SK-N-SH (cell line): Measurements from ENCODE around the gene ENKUR.

ENCODE experiments used
- EP300 ChIP-seq, 2 experiments: IDR thresholded peaks; 2 replicates each; pipeline versions ENCODE4 v1.4.0 to v1.6.1; 2012; ENCODE audit warnings: borderline replicate concordance in 1 of 2, low read depth in 1 of 2, low read length in 1 of 2
- EZH2phosphoT487 ChIP-seq: fragments of 200-600 bp; sonication (generic); IDR thresholded peaks from 2 replicates; pipeline ENCODE4 v1.6.1; 2017; ENCODE audit warnings: low read depth, mixed run types, mild to moderate bottlenecking, antibody characterized with exemption, moderate library complexity, borderline replicate concordance
- POLR2AphosphoS5 ChIP-seq: IDR thresholded peaks from 2 replicates; pipeline ENCODE4 v1.6.1; 2012; ENCODE audit warnings: low read depth, low read length
- TF ChIP-seq, protein P1 (sequence below): fragments of 200-600 bp; sonication (generic); IDR thresholded peaks from 2 replicates; pipeline ENCODE4 v1.6.1; 2017; ENCODE audit warnings: antibody characterized with exemption, mild to moderate bottlenecking, moderate library complexity
- TF ChIP-seq, protein P2 (sequence below): IDR thresholded peaks from 2 replicates; pipeline ENCODE4 v1.4.0; 2012; ENCODE audit warnings: low read depth, borderline replicate concordance
- TF ChIP-seq, protein P3 (sequence below): IDR thresholded peaks from 2 replicates; pipeline ENCODE4 v1.4.0; 2012; ENCODE audit warnings: low read depth

DNA sequence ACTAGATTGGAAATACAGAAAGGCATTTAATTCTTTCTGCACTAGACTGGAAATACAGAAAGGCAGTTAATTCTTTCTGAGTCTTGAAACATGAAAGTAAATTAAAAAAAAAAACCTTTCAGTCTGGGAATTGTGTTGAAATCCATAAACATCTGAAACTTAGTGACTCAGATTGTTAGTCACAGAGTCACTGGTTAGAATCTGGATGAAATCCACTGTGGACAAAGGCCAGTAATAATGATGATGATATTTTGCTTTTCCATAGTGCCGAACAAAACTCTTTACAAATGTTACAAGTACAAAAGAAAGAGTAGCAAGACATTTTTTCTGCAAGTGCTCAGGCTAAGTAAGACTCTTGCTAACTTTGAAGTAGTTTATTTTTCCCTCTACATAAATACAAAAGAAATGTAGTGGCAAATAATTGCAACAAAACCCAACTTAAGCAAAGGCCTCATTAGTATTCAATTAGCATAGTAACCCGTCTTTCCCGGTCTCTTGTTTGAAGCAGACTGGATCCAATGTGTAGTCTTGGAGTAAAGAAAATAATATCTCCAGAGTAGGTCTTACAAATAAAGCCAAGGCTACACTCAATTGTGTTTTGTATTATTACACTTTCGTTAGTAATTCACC, 57.8 kb downstream of the ENKUR start:
- TF ChIP-seq, protein P1, sequence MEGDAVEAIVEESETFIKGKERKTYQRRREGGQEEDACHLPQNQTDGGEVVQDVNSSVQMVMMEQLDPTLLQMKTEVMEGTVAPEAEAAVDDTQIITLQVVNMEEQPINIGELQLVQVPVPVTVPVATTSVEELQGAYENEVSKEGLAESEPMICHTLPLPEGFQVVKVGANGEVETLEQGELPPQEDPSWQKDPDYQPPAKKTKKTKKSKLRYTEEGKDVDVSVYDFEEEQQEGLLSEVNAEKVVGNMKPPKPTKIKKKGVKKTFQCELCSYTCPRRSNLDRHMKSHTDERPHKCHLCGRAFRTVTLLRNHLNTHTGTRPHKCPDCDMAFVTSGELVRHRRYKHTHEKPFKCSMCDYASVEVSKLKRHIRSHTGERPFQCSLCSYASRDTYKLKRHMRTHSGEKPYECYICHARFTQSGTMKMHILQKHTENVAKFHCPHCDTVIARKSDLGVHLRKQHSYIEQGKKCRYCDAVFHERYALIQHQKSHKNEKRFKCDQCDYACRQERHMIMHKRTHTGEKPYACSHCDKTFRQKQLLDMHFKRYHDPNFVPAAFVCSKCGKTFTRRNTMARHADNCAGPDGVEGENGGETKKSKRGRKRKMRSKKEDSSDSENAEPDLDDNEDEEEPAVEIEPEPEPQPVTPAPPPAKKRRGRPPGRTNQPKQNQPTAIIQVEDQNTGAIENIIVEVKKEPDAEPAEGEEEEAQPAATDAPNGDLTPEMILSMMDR = no peak
- TF ChIP-seq POLR2AphosphoS5 (peak; percentile 64; the same call in 1 of the 2 replicates), EP300 (IDR thresholded peaks at IDR 0.05; ENCODE audit: borderline replicate concordance in 1 of 2, low read depth in 1 of 2, low read length in 1 of 2) (peak in 1 of 2 experiments; percentile 81; a peak in 2 of 4 replicates), EZH2phosphoT487 (no peak)
- TF ChIP-seq, protein P2, sequence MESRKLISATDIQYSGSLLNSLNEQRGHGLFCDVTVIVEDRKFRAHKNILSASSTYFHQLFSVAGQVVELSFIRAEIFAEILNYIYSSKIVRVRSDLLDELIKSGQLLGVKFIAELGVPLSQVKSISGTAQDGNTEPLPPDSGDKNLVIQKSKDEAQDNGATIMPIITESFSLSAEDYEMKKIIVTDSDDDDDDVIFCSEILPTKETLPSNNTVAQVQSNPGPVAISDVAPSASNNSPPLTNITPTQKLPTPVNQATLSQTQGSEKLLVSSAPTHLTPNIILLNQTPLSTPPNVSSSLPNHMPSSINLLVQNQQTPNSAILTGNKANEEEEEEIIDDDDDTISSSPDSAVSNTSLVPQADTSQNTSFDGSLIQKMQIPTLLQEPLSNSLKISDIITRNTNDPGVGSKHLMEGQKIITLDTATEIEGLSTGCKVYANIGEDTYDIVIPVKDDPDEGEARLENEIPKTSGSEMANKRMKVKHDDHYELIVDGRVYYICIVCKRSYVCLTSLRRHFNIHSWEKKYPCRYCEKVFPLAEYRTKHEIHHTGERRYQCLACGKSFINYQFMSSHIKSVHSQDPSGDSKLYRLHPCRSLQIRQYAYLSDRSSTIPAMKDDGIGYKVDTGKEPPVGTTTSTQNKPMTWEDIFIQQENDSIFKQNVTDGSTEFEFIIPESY = no peak
- TF ChIP-seq, protein P3, sequence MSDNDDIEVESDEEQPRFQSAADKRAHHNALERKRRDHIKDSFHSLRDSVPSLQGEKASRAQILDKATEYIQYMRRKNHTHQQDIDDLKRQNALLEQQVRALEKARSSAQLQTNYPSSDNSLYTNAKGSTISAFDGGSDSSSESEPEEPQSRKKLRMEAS = peak; percentile 31; the same call in 1 of the 2 replicates
